Measurements from ENCODE around the gene EPSTI1.

GRCh38 chr13:42976066-42976465 is 16.0 kb downstream of the EPSTI1 start:
- TF ChIP-seq EZH2 (IDR thresholded peaks at IDR 0.05; ENCODE audit: insufficient read depth, poor library complexity, severe bottlenecking) (no peak), EZH2phosphoT487 (IDR thresholded peaks at IDR 0.05; ENCODE audit: insufficient read depth, low read depth) (no peak)

All from GM23248 (cell line).